ENCODE results near the gene CZIB. TPM values are rescaled to one million over a fixed set of nuclear protein-coding genes. Genes with fewer than 3 reads are reported as not detected.

CZIB gene
- total RNA-seq, 1 donor from 2014 or later: 115 TPM

- no peak overlapping the region for H3K4me3 Mint-ChIP-seq
- no peaks in the 10 kb centered on the region for H4K20me1 ChIP-seq (ENCODE audit: low read depth)
- TF ChIP-seq EZH2phosphoT487 (IDR thresholded peaks at IDR 0.05): no peak
- TF ChIP-seq CTCF (IDR thresholded peaks at IDR 0.05): no peak
- no peak for TF ChIP-seq EZH2 (IDR thresholded peaks at IDR 0.05)
- no peak overlapping the region for H3K9ac ChIP-seq
- no peaks in the 10 kb centered on the region for H3K9me3 Mint-ChIP-seq
- H3K4me1 Mint-ChIP-seq: no peaks in the 10 kb centered on the region
- H3K79me2 ChIP-seq (ENCODE audit: low read depth): no peaks in the 10 kb centered on the region
- DNase-seq (ENCODE audit: low spot score): no peak
- H3K27me3 ChIP-seq: no peaks in the 10 kb centered on the region
- H3K27ac ChIP-seq: no peak overlapping the region
- no peaks in the 10 kb centered on the region for H3F3A ChIP-seq (ENCODE audit: low read depth)
- H3K36me3 Mint-ChIP-seq: peaks cover 15% of the 10 kb centered on the region
- peaks cover 3% of the 10 kb centered on the region for H3K27me3 Mint-ChIP-seq (ENCODE audit: insufficient read depth, low read depth)
- no peak overlapping the region for H3K4me2 ChIP-seq
- no peak overlapping the region for H3K4me3 ChIP-seq
- no peak overlapping the region for H3K27ac Mint-ChIP-seq
- H3K9me3 ChIP-seq (ENCODE audit: low read depth): no peaks in the 10 kb centered on the region
- no peaks in the 10 kb centered on the region for H3K4me1 ChIP-seq
- no peak overlapping the region for H2AFZ ChIP-seq (replicated peaks)
- H3K36me3 ChIP-seq: no peaks in the 10 kb centered on the region
These were observed 40.3 kb upstream of the CZIB start for GRCh38 chr1:53260631-53261247.

GRCh38 chr1:53259932-53260331, 39.5 kb upstream of the CZIB start:
- Mint-ChIP-seq H3K27me3 (ENCODE audit: insufficient read depth, low read depth) (peaks cover 3% of the 10 kb centered on the region), H3K27ac (no peak overlapping the region), H3K36me3 (peaks cover 15% of the 10 kb centered on the region), H3K4me1 (no peaks in the 10 kb centered on the region), H3K9me3 (no peaks in the 10 kb centered on the region), H3K4me3 (no peak overlapping the region)
- H4K20me1 ChIP-seq (ENCODE audit: low read depth): no peaks in the 10 kb centered on the region
- no peak overlapping the region for H2AFZ ChIP-seq (replicated peaks)
- no peak for DNase-seq (ENCODE audit: low spot score)
- no peaks in the 10 kb centered on the region for H3K79me2 ChIP-seq (ENCODE audit: low read depth)
- no peaks in the 10 kb centered on the region for H3K9me3 ChIP-seq (ENCODE audit: low read depth)
- H3K27me3 ChIP-seq: no peaks in the 10 kb centered on the region
- no peaks in the 10 kb centered on the region for H3K4me1 ChIP-seq
- H3K9ac ChIP-seq: no peak overlapping the region
- H3K36me3 ChIP-seq: no peaks in the 10 kb centered on the region
- no peak overlapping the region for H3K4me3 ChIP-seq
- no peaks in the 10 kb centered on the region for H3F3A ChIP-seq (ENCODE audit: low read depth)
- no peak for TF ChIP-seq CTCF (IDR thresholded peaks at IDR 0.05)
- no peak for TF ChIP-seq EZH2phosphoT487 (IDR thresholded peaks at IDR 0.05)
- no peak for TF ChIP-seq EZH2 (IDR thresholded peaks at IDR 0.05)
- H3K27ac ChIP-seq: no peak overlapping the region
- no peak overlapping the region for H3K4me2 ChIP-seq

GRCh38 chr1:53258216-53258615, 37.8 kb upstream of the CZIB start:
- DNase-seq (ENCODE audit: low spot score): no peak
- Histone ChIP-seq H3K27ac (no peak overlapping the region), H3K4me2 (no peak overlapping the region), H3K9ac (no peak overlapping the region), H3K4me1 (no peaks in the 10 kb centered on the region), H3K27me3 (no peaks in the 10 kb centered on the region), H3F3A (ENCODE audit: low read depth) (no peaks in the 10 kb centered on the region), H2AFZ (replicated peaks) (no peak overlapping the region), H4K20me1 (ENCODE audit: low read depth) (no peaks in the 10 kb centered on the region), H3K4me3 (no peak overlapping the region), H3K79me2 (ENCODE audit: low read depth) (no peaks in the 10 kb centered on the region), H3K36me3 (no peaks in the 10 kb centered on the region), H3K9me3 (ENCODE audit: low read depth) (no peaks in the 10 kb centered on the region)
- TF ChIP-seq EZH2phosphoT487 (IDR thresholded peaks at IDR 0.05) (no peak), EZH2 (IDR thresholded peaks at IDR 0.05) (no peak), CTCF (IDR thresholded peaks at IDR 0.05) (no peak)
- Mint-ChIP-seq H3K9me3 (no peaks in the 10 kb centered on the region), H3K4me3 (no peak overlapping the region), H3K27ac (no peak overlapping the region), H3K27me3 (ENCODE audit: insufficient read depth, low read depth) (peaks cover 2% of the 10 kb centered on the region), H3K36me3 (peaks cover 9% of the 10 kb centered on the region), H3K4me1 (no peaks in the 10 kb centered on the region)

Measured in neural progenitor cell (in vitro differentiated cells).